T-helper 2 cell treated with Interferon-gamma antibody and Interleukin-4, amounts not matched to agents 5 μg/mL and 100 μg/mL, for 36 hours (primary cell): ENCODE results near the gene INPP5D.

Experiments
- DNase-seq: peaks from one replicate; pipeline ENCODE4 v3.0.0; 2021; ENCODE audit warnings: low spot score
- H3K27ac Mint-ChIP-seq: one replicate; pipeline ENCODE4 v1.8.0; 2021; ENCODE audit warnings: mild to moderate bottlenecking, mixed read lengths
- H3K27me3 Mint-ChIP-seq: one replicate; pipeline ENCODE4 v1.8.0; 2021; ENCODE audit warnings: low read depth, mixed read lengths
- H3K36me3 Mint-ChIP-seq: one replicate; pipeline ENCODE4 v1.8.0; 2021; ENCODE audit warnings: low read depth, mixed read lengths
- H3K4me1 Mint-ChIP-seq: one replicate; pipeline ENCODE4 v1.8.0; 2021; ENCODE audit warnings: low read depth, mixed read lengths
- H3K4me3 Mint-ChIP-seq: one replicate; pipeline ENCODE4 v1.8.0; 2022; ENCODE audit warnings: mild to moderate bottlenecking, moderate library complexity, mixed read lengths
- H3K9me3 Mint-ChIP-seq: one replicate; pipeline ENCODE4 v1.8.0; 2021; ENCODE audit warnings: mixed read lengths

Gene INPP5D

DNA sequence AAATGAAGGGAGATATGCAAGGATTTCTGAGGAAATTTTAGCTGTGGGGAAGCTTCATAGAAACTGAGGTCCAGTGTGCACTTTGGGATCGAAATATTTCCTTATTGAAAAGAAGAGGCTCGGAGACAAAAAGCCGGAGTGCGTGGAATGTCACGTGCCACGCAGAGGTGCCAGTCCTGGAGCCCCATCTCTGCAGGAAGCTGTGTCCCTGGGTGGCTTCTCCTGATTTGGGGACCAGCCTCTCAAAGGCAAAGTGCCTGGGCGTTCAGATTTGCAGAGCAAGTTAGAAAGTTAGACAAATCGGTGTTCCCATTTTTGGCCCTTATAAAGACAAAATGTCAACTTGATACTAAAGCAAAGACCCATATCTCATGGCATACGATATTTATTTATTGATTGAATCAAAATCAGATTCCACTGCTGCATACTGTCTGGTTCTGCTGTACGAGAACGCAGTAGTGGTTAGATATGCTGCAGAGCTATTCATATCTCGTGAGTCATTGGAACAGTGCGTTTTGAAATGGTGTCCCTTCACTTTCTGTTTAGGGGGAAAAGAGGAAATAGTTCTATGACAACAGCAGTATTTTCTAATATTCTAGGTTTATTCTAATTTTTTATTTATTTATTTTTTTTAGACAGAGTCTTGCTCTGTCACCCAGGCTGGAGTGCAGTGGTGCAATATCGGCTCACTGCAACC, 182.2 kb downstream of the INPP5D start:
- H3K27ac Mint-ChIP-seq = peak overlapping the region; percentile 12
- H3K4me3 Mint-ChIP-seq = peak overlapping the region; percentile 75
- peaks cover 20% of the 10 kb centered on the region for H3K36me3 Mint-ChIP-seq
- H3K9me3 Mint-ChIP-seq = peaks cover 13% of the 10 kb centered on the region
- no peak for DNase-seq
- peaks cover 61% of the 10 kb centered on the region for H3K4me1 Mint-ChIP-seq
- no peaks in the 10 kb centered on the region for H3K27me3 Mint-ChIP-seq

DNA sequence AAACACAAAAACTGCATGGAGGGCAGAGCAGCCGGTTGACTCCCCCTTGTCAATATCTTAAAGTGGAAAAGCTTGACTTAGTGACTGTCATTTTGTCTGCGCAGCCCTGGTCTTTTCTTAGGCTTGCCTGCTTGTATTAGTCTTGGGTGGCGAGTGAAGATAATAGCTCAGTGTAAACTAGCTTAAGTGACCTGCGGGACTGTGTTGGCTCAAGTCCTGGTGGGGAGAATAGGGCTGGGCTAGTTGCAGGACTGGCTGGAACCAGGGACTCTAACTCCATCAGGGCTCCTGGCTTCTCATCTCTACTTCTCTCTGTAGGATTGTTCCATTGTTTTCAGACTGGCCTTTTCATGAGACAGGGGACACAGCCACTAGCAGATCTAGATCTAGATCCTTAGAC, 183.2 kb downstream of the INPP5D start:
- H3K9me3 Mint-ChIP-seq = peaks cover 8% of the 10 kb centered on the region
- peaks cover 13% of the 10 kb centered on the region for H3K36me3 Mint-ChIP-seq
- DNase-seq = no peak
- H3K27me3 Mint-ChIP-seq = no peaks in the 10 kb centered on the region
- peaks cover 61% of the 10 kb centered on the region for H3K4me1 Mint-ChIP-seq
- no peak overlapping the region for H3K27ac Mint-ChIP-seq
- no peak overlapping the region for H3K4me3 Mint-ChIP-seq

DNA sequence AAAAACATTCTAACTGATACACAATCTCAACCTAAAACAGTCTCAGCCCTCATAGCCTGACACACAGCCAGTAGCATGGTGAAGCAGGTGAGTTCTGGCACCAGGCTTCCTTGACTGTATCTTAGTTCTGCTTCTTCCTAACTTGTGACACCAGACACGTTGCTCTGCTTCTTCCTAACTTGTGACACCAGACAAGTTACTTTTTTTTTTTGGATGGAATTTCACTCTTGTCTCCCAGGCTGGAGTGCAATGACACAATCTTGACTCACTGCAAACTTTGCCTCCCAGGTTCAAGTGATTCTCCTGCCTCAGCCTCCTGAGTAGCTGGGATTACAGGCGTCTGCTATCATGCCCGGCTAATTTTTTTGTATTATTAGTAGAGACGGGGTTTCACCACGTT, 184.7 kb downstream of the INPP5D start:
- Mint-ChIP-seq H3K27me3 (no peaks in the 10 kb centered on the region), H3K27ac (no peak overlapping the region), H3K4me1 (peaks cover 60% of the 10 kb centered on the region)

DNA sequence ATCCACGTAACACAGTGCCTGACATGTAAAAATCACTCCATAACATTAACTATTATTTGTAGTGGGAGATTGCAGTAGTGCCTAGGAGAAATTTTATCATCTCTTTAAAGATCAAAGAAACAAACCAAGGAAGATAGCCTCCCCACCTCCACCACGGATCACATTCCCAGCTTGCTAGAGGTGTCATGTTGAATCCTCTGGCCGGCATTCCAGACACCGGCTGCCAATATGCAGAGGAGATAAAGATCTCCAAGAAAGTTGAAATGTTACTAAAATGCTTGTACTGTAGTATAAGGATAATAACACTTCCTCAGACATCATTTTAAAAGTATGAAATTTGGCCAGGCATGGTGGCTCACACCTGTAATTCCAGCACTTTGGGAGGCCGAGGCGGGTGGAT, 185.3 kb downstream of the INPP5D start:
- Mint-ChIP-seq H3K4me3 (no peak overlapping the region), H3K9me3 (no peaks in the 10 kb centered on the region), H3K27me3 (no peaks in the 10 kb centered on the region), H3K4me1 (peaks cover 63% of the 10 kb centered on the region), H3K27ac (no peak overlapping the region), H3K36me3 (peaks cover 7% of the 10 kb centered on the region)
- no peak for DNase-seq

More for the DNA sequence above, 184.7 kb downstream of the INPP5D start:
- H3K4me3 Mint-ChIP-seq = no peak overlapping the region
- H3K36me3 Mint-ChIP-seq = peaks cover 8% of the 10 kb centered on the region
- DNase-seq = no peak
- no peaks in the 10 kb centered on the region for H3K9me3 Mint-ChIP-seq

DNA sequence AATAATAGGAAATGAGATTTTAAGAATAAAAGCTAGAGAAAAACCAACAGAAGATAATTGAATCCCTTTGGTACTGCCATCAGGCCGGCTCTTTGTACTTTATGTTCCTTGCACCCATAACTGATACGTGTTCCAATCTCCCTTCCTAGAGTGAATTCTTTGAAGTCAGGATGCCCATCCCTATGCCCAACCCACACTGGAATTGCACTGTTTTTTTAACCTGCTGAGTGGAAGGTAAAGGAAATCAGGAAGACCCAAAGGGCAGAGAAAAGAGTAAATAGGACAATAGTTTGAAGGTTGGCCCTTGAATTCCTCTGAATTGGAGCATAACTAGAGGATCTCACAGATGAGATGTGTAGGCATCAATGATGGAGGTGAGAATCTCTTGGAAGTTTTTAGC, 187.0 kb downstream of the INPP5D start:
- H3K9me3 Mint-ChIP-seq = no peaks in the 10 kb centered on the region
- H3K4me1 Mint-ChIP-seq = peaks cover 56% of the 10 kb centered on the region
- no peak for DNase-seq
- peak overlapping the region; percentile 81 for H3K27ac Mint-ChIP-seq
- H3K36me3 Mint-ChIP-seq = peaks cover 15% of the 10 kb centered on the region
- peak overlapping the region; percentile 13 for H3K4me3 Mint-ChIP-seq
- no peaks in the 10 kb centered on the region for H3K27me3 Mint-ChIP-seq

DNA sequence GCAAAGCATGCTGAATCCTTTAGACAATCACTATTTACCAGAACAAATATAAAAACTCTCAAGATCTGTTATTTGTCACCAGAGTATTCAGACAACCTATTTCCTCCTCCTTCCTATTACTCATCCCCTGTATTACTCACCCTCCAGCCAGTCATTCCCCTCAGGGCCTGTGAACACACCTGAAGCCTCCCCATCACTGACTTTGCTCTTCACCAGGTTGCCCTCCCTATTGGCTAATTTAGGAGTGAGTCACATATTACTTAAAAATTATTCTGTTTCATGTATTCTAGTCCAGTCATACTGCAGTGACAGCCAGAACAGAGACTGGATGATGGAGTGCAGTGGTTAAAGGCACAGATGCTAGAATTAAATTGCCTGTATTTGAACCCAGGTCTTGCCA, 187.6 kb downstream of the INPP5D start:
- Mint-ChIP-seq H3K4me1 (peaks cover 55% of the 10 kb centered on the region), H3K27me3 (no peaks in the 10 kb centered on the region), H3K4me3 (peak overlapping the region; percentile 13), H3K27ac (peak overlapping the region; percentile 81), H3K36me3 (peaks cover 15% of the 10 kb centered on the region), H3K9me3 (no peaks in the 10 kb centered on the region)
- DNase-seq = peak; percentile 66

DNA sequence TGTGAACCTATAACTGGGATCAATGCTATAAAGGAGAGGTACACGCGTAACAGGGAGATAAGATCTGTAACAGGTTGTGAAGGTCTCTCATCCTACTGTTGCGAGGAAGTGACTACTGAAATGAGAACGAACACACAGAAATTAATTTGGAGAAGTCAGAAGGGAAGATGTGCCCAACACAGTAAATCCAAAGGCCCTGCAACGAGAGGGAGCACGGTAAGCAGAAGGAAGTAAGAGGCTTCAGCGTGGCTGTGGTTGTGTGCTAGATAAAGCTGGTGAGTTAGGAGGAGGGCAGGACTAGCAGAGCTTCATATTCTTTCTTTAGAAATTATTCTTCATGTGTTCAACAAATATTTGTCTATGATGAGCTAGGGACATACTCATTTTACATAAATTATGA, 188.9 kb downstream of the INPP5D start:
- no peak for DNase-seq
- Mint-ChIP-seq H3K4me1 (peaks cover 57% of the 10 kb centered on the region), H3K4me3 (peak overlapping the region; percentile 63)

DNA sequence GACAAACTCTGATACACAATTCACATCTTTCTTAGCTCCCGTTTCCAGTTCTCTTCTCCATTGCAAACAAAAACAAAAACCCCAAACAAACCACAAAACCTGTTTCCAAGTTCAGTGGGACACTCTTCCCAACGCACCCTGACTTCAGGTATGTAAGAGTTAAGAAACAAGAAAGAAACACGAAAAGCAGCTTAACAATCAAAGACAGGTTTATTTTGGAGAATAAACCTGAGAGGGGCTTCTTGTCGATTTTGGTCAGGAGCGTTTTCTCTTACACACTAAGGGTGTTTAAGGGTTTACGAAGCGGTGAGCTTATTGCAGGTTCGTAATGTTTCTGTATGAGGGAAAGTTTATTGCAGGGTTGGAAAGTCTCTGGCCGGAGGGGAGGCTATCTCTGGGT, 190.4 kb downstream of the INPP5D start:
- H3K4me3 Mint-ChIP-seq = peak overlapping the region; percentile 92
- H3K27ac Mint-ChIP-seq = peak overlapping the region; percentile 99
- H3K27me3 Mint-ChIP-seq = no peaks in the 10 kb centered on the region
- DNase-seq = no peak
- peaks cover 33% of the 10 kb centered on the region for H3K36me3 Mint-ChIP-seq
- peaks cover 62% of the 10 kb centered on the region for H3K4me1 Mint-ChIP-seq
- no peaks in the 10 kb centered on the region for H3K9me3 Mint-ChIP-seq

More for the DNA sequence above, 188.9 kb downstream of the INPP5D start:
- no peaks in the 10 kb centered on the region for H3K27me3 Mint-ChIP-seq
- H3K27ac Mint-ChIP-seq = peak overlapping the region; percentile 77
- no peaks in the 10 kb centered on the region for H3K9me3 Mint-ChIP-seq
- H3K36me3 Mint-ChIP-seq = peaks cover 24% of the 10 kb centered on the region

DNA sequence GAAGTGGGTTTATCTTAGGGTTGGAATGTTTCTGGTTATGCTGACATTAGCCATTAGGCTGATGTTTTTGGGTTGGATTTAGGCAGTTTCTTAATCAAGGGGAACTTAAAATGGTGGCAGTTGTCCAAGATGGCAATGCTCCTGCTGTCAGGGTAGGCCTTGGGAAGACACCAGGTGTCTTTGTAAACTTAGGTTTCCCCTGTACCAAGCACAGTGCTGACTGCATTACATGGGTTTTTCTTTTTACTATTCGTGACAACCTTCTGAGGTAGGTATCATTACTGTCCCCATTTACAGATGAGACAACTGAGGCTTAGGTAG, 190.8 kb downstream of the INPP5D start:
- peaks cover 65% of the 10 kb centered on the region for H3K4me1 Mint-ChIP-seq
- no peak for DNase-seq
- H3K27ac Mint-ChIP-seq = peak overlapping the region; percentile 99
- H3K36me3 Mint-ChIP-seq = peaks cover 36% of the 10 kb centered on the region
- H3K27me3 Mint-ChIP-seq = no peaks in the 10 kb centered on the region
- H3K4me3 Mint-ChIP-seq = peak overlapping the region; percentile 92
- H3K9me3 Mint-ChIP-seq = no peaks in the 10 kb centered on the region

DNA sequence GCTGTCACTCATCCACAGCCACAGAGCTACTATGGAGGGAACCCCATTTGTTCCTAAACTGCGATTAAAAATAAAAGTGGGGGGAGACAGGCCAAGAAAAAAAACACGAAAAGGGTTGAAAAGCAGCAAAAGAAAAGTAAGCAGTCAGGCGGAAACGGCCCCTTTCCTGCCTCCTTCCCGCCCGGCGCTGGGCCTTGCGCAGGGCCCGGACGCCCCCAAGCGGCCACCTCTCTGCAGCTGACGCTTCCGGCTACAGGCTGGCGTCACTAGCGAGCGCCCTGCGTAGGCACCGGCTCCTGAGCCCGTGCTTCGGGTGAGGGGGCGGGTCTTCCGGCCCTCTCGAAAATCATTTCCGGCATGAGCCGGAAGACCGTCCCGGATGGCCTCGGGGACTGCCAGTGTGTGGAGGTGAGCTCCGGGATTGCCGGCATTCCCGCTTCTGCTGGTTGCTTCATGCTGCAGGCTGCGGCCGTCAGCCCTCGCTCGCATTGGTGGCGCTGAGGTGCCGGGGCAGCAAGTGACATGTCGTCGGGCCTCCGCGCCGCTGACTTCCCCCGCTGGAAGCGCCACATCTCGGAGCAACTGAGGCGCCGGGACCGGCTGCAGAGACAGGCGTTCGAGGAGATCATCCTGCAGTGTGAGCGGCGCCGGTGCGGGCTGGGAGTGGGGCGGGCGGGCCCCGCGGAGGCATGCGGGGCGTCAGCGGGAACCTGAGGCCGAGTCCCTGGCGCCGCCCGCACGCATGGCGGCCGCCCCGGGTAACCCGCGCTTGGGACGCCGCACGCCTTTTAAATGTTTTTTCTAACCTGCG, 191.4 kb downstream of the INPP5D start, which contains the start of gene ATG16L1:
Gene ATG16L1, plus strand, starts transcription at position 368 of the 811 bp plus-strand sequence. Its CDS starts 155 bp downstream, at position 523.
- peak; percentile 97 for DNase-seq
- no peaks in the 10 kb centered on the region for H3K9me3 Mint-ChIP-seq
- H3K4me1 Mint-ChIP-seq = peaks cover 64% of the 10 kb centered on the region
- no peaks in the 10 kb centered on the region for H3K27me3 Mint-ChIP-seq
- peaks cover 40% of the 10 kb centered on the region for H3K36me3 Mint-ChIP-seq
- H3K27ac Mint-ChIP-seq = peak within 1 kb of the TSS; percentile 99
- H3K4me3 Mint-ChIP-seq = peak within 1 kb of the TSS; percentile 92

DNA sequence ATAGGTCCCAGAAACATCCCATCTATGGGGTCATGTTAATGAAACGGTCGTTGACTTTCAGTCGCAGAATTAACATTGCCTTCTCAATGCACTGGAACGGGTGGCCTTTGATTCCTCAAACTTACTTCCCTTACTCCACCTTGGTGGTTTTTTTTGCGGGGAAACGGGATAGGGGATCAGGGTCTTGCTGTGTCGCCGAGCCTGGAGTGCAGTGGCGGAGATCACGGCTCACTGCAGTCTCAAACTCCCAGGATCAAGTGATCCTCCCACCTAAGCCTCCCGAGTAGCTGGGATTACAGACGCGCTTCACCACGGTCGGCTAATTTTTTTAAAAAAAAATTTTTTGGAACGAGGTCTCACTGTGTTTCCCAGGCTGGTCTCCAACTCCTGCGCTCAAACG, 192.1 kb downstream of the INPP5D start:
- Mint-ChIP-seq H3K27ac (peak overlapping the region; percentile 87), H3K9me3 (no peaks in the 10 kb centered on the region), H3K27me3 (no peaks in the 10 kb centered on the region), H3K4me1 (peaks cover 61% of the 10 kb centered on the region), H3K4me3 (peak overlapping the region; percentile 92), H3K36me3 (peaks cover 41% of the 10 kb centered on the region)
- DNase-seq = no peak

DNA sequence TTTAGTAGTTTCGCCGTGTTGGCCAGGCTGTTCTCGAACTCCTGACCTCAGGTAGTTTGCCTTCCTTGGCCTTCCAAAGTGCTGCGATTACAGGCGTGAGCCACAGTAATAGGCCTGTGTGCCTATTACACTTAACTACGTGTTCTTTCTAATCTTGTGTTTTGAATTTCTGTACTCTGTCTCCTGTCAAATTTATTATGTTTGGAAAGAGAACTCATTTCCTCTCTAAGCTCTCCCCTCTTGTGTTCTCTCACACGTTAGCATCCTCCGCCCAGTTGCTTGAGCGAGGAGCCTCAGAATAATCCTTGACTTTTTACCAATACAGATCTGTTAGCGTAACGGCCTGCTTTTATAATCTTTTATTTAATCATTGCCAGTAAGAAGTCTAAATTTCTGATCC, 195.0 kb downstream of the INPP5D start:
- Mint-ChIP-seq H3K36me3 (peaks cover 65% of the 10 kb centered on the region), H3K27me3 (no peaks in the 10 kb centered on the region), H3K9me3 (no peaks in the 10 kb centered on the region), H3K27ac (peak overlapping the region; percentile 3), H3K4me3 (peak overlapping the region; percentile 28), H3K4me1 (peaks cover 61% of the 10 kb centered on the region)
- no peak for DNase-seq

DNA sequence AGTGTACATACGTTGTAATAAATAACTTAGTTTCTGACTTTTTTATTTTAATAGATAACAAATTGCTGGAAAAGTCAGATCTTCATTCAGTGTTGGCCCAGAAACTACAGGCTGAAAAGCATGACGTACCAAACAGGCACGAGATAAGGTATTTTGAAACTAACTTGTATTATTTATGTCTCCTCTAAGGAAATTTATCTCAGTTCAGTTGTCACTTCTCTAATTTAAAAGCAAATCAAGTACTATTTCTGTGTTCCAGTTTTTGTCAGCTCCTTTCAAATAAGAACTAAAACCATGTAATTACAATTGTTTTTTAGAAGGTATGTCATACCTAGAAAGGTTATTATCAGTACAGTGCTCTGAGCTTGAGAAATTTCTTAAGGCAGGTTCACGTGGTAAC, 195.9 kb downstream of the INPP5D start:
- no peak overlapping the region for H3K27ac Mint-ChIP-seq
- no peak for DNase-seq
- peaks cover 69% of the 10 kb centered on the region for H3K36me3 Mint-ChIP-seq
- no peaks in the 10 kb centered on the region for H3K27me3 Mint-ChIP-seq
- no peaks in the 10 kb centered on the region for H3K9me3 Mint-ChIP-seq
- peaks cover 58% of the 10 kb centered on the region for H3K4me1 Mint-ChIP-seq
- H3K4me3 Mint-ChIP-seq = no peak overlapping the region
